GM18861 (cell line): Measurements from ENCODE around the gene FAM83C.

ENCODE experiments used
- ATAC-seq: cut with Tn5 transposase; IDR thresholded peaks from one replicate; pipeline ENCODE4 v1.9.1; 2021; ENCODE audit not compliant: unreplicated experiment

FAM83C gene

GRCh38 chr20:35299780-35300179 lies 7.6 kb upstream of the FAM83C start:
- no peak for ATAC-seq

GRCh38 chr20:35298264-35298663 lies 6.0 kb upstream of the FAM83C start:
- ATAC-seq: no peak

- no peak for ATAC-seq
These were observed 5.5 kb upstream of the FAM83C start for GRCh38 chr20:35297740-35298139.

GRCh38 chr20:35297155-35297554 lies 4.9 kb upstream of the FAM83C start:
- no peak for ATAC-seq

- ATAC-seq: no peak
These were observed 3.9 kb upstream of the FAM83C start for GRCh38 chr20:35296101-35296554.

GRCh38 chr20:35295674-35296073 lies 3.4 kb upstream of the FAM83C start:
- no peak for ATAC-seq

- no peak for ATAC-seq
These were observed 2.8 kb upstream of the FAM83C start for GRCh38 chr20:35295058-35295457.

- ATAC-seq: no peak
These were observed 2.1 kb upstream of the FAM83C start for GRCh38 chr20:35294293-35294685.

GRCh38 chr20:35293303-35294292 lies 1.4 kb upstream of the FAM83C start:
- no peak for ATAC-seq

- no peak for ATAC-seq
These were observed 470 bp upstream of the FAM83C start for GRCh38 chr20:35292504-35293285.

- no peak for ATAC-seq
These were observed 1.3 kb downstream of the FAM83C start for GRCh38 chr20:35290887-35291417.

GRCh38 chr20:35290186-35290886 lies 1.9 kb downstream of the FAM83C start:
- ATAC-seq: no peak

- ATAC-seq: no peak
These were observed 3.7 kb downstream of the FAM83C start for GRCh38 chr20:35288325-35289060.

- ATAC-seq: no peak
These were observed 4.5 kb downstream of the FAM83C start for GRCh38 chr20:35287509-35288324.

GRCh38 chr20:35286899-35287508 lies 5.2 kb downstream of the FAM83C start:
- no peak for ATAC-seq

GRCh38 chr20:35286077-35286898 lies 5.9 kb downstream of the FAM83C start:
- ATAC-seq: no peak

- no peak for ATAC-seq
These were observed 6.5 kb downstream of the FAM83C start for GRCh38 chr20:35285806-35286076.
